B cell (primary cell): ENCODE data around the gene KLHL15.

ENCODE experiments used
- EZH2 ChIP-seq: IDR thresholded peaks from 2 replicates; pipeline ENCODE4 v1.6.1; 2012; ENCODE audit warnings: borderline replicate concordance, low read depth, mild to moderate bottlenecking, moderate library complexity, low read length; ENCODE audit not compliant: insufficient read depth, poor library complexity, severe bottlenecking
- TF ChIP-seq, protein P1 (sequence below): fragments of 200-600 bp; IDR thresholded peaks from one replicate; pipeline ENCODE4 v1.8.0; 2022; ENCODE audit warnings: antibody characterized with exemption, mild to moderate bottlenecking

DNA sequence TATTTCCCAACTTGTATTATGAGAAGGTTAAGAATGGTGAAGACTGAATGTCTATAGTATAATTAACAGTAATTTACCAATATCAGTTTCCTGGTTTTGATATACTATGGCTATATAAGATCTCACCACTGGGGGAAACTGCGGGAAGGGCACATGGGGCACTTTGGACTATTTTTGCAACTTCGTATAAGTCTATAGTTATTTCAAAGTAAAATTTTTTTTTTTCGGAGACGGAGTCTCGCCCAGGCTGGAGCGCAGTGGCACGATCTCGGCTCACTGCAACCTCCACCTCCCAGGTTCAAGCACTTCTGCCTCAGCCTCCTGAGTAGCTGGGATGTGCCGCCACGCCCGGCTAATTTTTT, 73.1 kb downstream of the KLHL15 start:
- TF ChIP-seq, protein P1, sequence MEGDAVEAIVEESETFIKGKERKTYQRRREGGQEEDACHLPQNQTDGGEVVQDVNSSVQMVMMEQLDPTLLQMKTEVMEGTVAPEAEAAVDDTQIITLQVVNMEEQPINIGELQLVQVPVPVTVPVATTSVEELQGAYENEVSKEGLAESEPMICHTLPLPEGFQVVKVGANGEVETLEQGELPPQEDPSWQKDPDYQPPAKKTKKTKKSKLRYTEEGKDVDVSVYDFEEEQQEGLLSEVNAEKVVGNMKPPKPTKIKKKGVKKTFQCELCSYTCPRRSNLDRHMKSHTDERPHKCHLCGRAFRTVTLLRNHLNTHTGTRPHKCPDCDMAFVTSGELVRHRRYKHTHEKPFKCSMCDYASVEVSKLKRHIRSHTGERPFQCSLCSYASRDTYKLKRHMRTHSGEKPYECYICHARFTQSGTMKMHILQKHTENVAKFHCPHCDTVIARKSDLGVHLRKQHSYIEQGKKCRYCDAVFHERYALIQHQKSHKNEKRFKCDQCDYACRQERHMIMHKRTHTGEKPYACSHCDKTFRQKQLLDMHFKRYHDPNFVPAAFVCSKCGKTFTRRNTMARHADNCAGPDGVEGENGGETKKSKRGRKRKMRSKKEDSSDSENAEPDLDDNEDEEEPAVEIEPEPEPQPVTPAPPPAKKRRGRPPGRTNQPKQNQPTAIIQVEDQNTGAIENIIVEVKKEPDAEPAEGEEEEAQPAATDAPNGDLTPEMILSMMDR: peak; percentile 32
- no peak for TF ChIP-seq EZH2
